OCI-LY7 (cell line): ENCODE measurements around the gene MLLT3. TPM values are rescaled to one million over a fixed set of nuclear protein-coding genes. Genes with fewer than 3 reads are reported as not detected.

ENCODE experiments used
- BruUV-seq: library from RNA; stranded (reverse); fragments of 400-500 nt; replicated peaks from 2 replicates; lab custom pipeline; 2021; lab: Mats Ljungman, UMichigan
- CTCF ChIA-PET: fragments of 300-600 bp; sonication (Branson Sonifier 250); formaldehyde crosslinking; loops from one replicate; lab custom pipeline; 2022; ENCODE audit warnings: antibody characterized with exemption; ENCODE audit not compliant: unreplicated experiment; lab: Charles Lee
- POLR2A ChIA-PET: fragments of 300-600 bp; sonication (Branson Sonifier 250); formaldehyde crosslinking; loops from one replicate; lab custom pipeline; 2022; ENCODE audit warnings: antibody characterized with exemption; lab: Charles Lee
- DNase-seq: peaks from one replicate; pipeline ENCODE4 v3.0.0-alpha.2; 2015; ENCODE audit warnings: low spot score
- H2AFZ ChIP-seq: fragments of 200-600 bp; sonication (generic), shearing (Covaris generic); 2 replicates; pipeline ENCODE4 v1.6.1; 2014; ENCODE audit warnings: mild to moderate bottlenecking, antibody characterized with exemption, low read length, moderate library complexity
- H3K27ac ChIP-seq: fragments of 200-600 bp; sonication (generic); 2 replicates; pipeline ENCODE4 v1.5.1; 2014; ENCODE audit warnings: mixed run types, low read depth, mild to moderate bottlenecking, moderate library complexity, low read length, inconsistent platforms; ENCODE audit not compliant: poor library complexity, severe bottlenecking
- H3K36me3 ChIP-seq: fragments of 200-600 bp; sonication (generic); 2 replicates; pipeline ENCODE4 v1.6.1; 2014; ENCODE audit warnings: mild to moderate bottlenecking, antibody characterized with exemption, low read length, moderate library complexity, mixed read lengths; ENCODE audit not compliant: insufficient read depth
- H3K4me1 ChIP-seq: fragments of 200-600 bp; sonication (generic); 2 replicates; pipeline ENCODE4 v1.5.1; 2014; ENCODE audit warnings: mild to moderate bottlenecking, low read length; ENCODE audit not compliant: insufficient read depth, poor library complexity, severe bottlenecking
- H3K4me2 ChIP-seq: fragments of 200-600 bp; sonication (generic); 2 replicates; pipeline ENCODE4 v1.6.1; 2014; ENCODE audit warnings: mild to moderate bottlenecking, low read length
- H3K4me3 ChIP-seq: fragments of 200-600 bp; sonication (generic); 2 replicates; pipeline ENCODE4 v1.5.1; 2014; ENCODE audit warnings: mild to moderate bottlenecking, low read depth, low read length; ENCODE audit not compliant: poor library complexity, severe bottlenecking
- H3K79me2 ChIP-seq: fragments of 200-600 bp; sonication (generic); 2 replicates; pipeline ENCODE4 v1.6.1; 2016; ENCODE audit warnings: low read depth, mild to moderate bottlenecking, low read length, moderate library complexity, mixed read lengths; ENCODE audit not compliant: insufficient read depth
- H3K9me2 ChIP-seq: fragments of 200-600 bp; sonication (generic); 2 replicates; pipeline ENCODE4 v1.6.1; 2016; ENCODE audit warnings: mild to moderate bottlenecking, low read length, mixed read lengths; ENCODE audit not compliant: insufficient read depth
- H3K9me3 ChIP-seq: fragments of 200-600 bp; sonication (generic); 2 replicates; pipeline ENCODE4 v1.6.1; 2014; ENCODE audit warnings: mild to moderate bottlenecking, mixed run types, low read length, mixed read lengths
- H4K20me1 ChIP-seq: fragments of 200-600 bp; sonication (generic); 2 replicates; pipeline ENCODE4 v1.6.1; 2014; ENCODE audit warnings: mild to moderate bottlenecking, antibody characterized with exemption, low read length, moderate library complexity, mixed read lengths; ENCODE audit not compliant: insufficient read depth
- CTCF ChIP-seq: fragments of 200-600 bp; sonication (generic); conservative IDR thresholded peaks from 2 replicates; pipeline ENCODE4 v1.5.1; 2014; ENCODE audit warnings: mild to moderate bottlenecking, antibody characterized with exemption, low read length, moderate library complexity, mixed read lengths
- EZH2phosphoT487 ChIP-seq: fragments of 200-600 bp; sonication (generic); IDR thresholded peaks from 2 replicates; pipeline ENCODE4 v1.6.1; 2018; ENCODE audit warnings: low read depth, borderline replicate concordance, mild to moderate bottlenecking, mixed run types, antibody characterized with exemption, low read length, moderate library complexity, mixed read lengths
- intact Hi-C: fragments of 100-400 bp; cut with micrococcal nuclease; formaldehyde crosslinking; loops from one replicate; pipeline ENCODE4 v1.10.0; 2022; ENCODE audit not compliant: unreplicated experiment
- total RNA-seq, 2 experiments: library from RNA; depleted of rRNA in 1 of 2; stranded (reverse); fragments of >200 nt in 1 of 2; shearing (Covaris generic) in 1 of 2; gene quantifications; 2 replicates each; pipeline ENCODE4 v1.2.3, GENCODE V29; 2014 to 2022

MLLT3 gene
- total RNA-seq, 2 experiments from 2014 or later: 7.1 to 9.9 TPM

- Histone ChIP-seq H3K9me3 (no peaks in the 10 kb centered on the region), H3K4me1 (no peaks in the 10 kb centered on the region), H4K20me1 (no peaks in the 10 kb centered on the region; the same call in 1 of the 2 replicates), H3K79me2 (no peaks in the 10 kb centered on the region), H3K27ac (no peak overlapping the region), H3K4me3 (no peak overlapping the region), H3K9me2 (no peaks in the 10 kb centered on the region), H2AFZ (no peak overlapping the region), H3K4me2 (no peak overlapping the region), H3K36me3 (no peaks in the 10 kb centered on the region)
- POLR2A ChIA-PET: interaction anchor here (1.3 kb wide), 1 partner anchor 20 kb away, joined by 6 read pairs; no protein-coding TSS in a partner anchor
- no TSS peak for BruUV-seq
- CTCF ChIA-PET: no interaction called here
- DNase-seq: no peak
- intact Hi-C loops: no loop called here
- TF ChIP-seq CTCF: no peak
- no peak for TF ChIP-seq EZH2phosphoT487
Observed at GRCh38 chr9:20559231-20559890, 62.9 kb downstream of the MLLT3 start.

- Histone ChIP-seq H3K9me2 (no peaks in the 10 kb centered on the region), H3K4me3 (no peak overlapping the region), H4K20me1 (no peaks in the 10 kb centered on the region; the same call in 1 of the 2 replicates), H3K9me3 (no peaks in the 10 kb centered on the region), H3K4me2 (no peak overlapping the region), H3K27ac (no peak overlapping the region), H3K4me1 (no peaks in the 10 kb centered on the region), H3K79me2 (no peaks in the 10 kb centered on the region), H3K36me3 (no peaks in the 10 kb centered on the region), H2AFZ (no peak overlapping the region)
- TF ChIP-seq CTCF (no peak), EZH2phosphoT487 (no peak)
- BruUV-seq: no TSS peak
- ChIA-PET CTCF (no interaction called here), POLR2A (interaction anchor here (0.5 to 1.3 kb wide), 4 partner anchors 8 to 456 kb away, joined by 3 to 6 read pairs (median 5); no protein-coding TSS in a partner anchor)
- no peak for DNase-seq
- intact Hi-C loops: no loop called here
Observed at GRCh38 chr9:20558566-20559016, 63.7 kb downstream of the MLLT3 start.
